ENCODE data around the gene AJM1. TPM values are rescaled to one million over a fixed set of nuclear protein-coding genes. Genes with fewer than 3 reads are reported as not detected.
A peak's percentile ranks its signal among the peaks of the same experiment; 100 is the strongest.

Gene AJM1
- total and polyA plus RNA-seq, 7 donors: 1.3 to 4.9 (median 2.0) TPM

GRCh38 chr9:136824496-136825225 is 17.6 kb upstream of the AJM1 start:
- H3K27me3 ChIP-seq (ENCODE audit: insufficient read depth in 3 of 3, low read length in 2 of 3): no peaks in the 10 kb centered on the region
- H3K9me3 ChIP-seq: no peaks in the 10 kb centered on the region
- no peak for DNase-seq
- intact Hi-C loops (cut with DNase I): no loop called here
- no peak overlapping the region for H3K4me3 ChIP-seq
- no peak for TF ChIP-seq CTCF (IDR thresholded peaks at IDR 0.05)
- no peak overlapping the region for H3K27ac ChIP-seq
- peaks cover 0 to 65% of the 10 kb centered on the region in 2 donors for H3K36me3 ChIP-seq (ENCODE audit: insufficient read depth in 1 of 2, low read depth in 1 of 2)
- no peak for ATAC-seq
- no peaks in the 10 kb centered on the region for H3K4me1 ChIP-seq
- 81 to 84% (median 82%) methylated on average over 19 to 21 of the region's 21 CpGs for WGBS, 3 donors

- Histone ChIP-seq H3K4me3 (no peak overlapping the region), H3K36me3 (ENCODE audit: insufficient read depth in 1 of 2, low read depth in 1 of 2) (peaks cover 0 to 74% of the 10 kb centered on the region in 2 donors), H3K9me3 (no peaks in the 10 kb centered on the region), H3K27me3 (ENCODE audit: insufficient read depth in 3 of 3, low read length in 2 of 3) (no peaks in the 10 kb centered on the region), H3K27ac (no peak overlapping the region), H3K4me1 (no peaks in the 10 kb centered on the region)
- ATAC-seq (no peak), DNase-seq (no peak)
- WGBS, 3 donors: 85 to 88% (median 87%) methylated on average over 42 to 44 of the region's 44 CpGs
- TF ChIP-seq CTCF (IDR thresholded peaks at IDR 0.05): no peak
- intact Hi-C loops (cut with DNase I): no loop called here
Measured at GRCh38 chr9:136825295-136826187, 16.7 kb upstream of the AJM1 start.

- TF ChIP-seq CTCF (IDR thresholded peaks at IDR 0.05): no peak
- 93 to 94% (median 93%) methylated on average over 14 to 17 of the region's 17 CpGs for WGBS, 3 donors
- H3K36me3 ChIP-seq (ENCODE audit: insufficient read depth in 1 of 2, low read depth in 1 of 2): peaks cover 0 to 77% of the 10 kb centered on the region in 2 donors
- no peak overlapping the region for H3K4me3 ChIP-seq
- H3K4me1 ChIP-seq: no peaks in the 10 kb centered on the region
- intact Hi-C loops (cut with DNase I): no loop called here
- no peaks in the 10 kb centered on the region for H3K27me3 ChIP-seq (ENCODE audit: insufficient read depth in 3 of 3, low read length in 2 of 3)
- no peak for DNase-seq
- H3K27ac ChIP-seq: no peak overlapping the region
- no peaks in the 10 kb centered on the region for H3K9me3 ChIP-seq
- ATAC-seq: peak in 1 of 4 donors; percentile 9
Measured at GRCh38 chr9:136826188-136826541, 16.1 kb upstream of the AJM1 start.

GRCh38 chr9:136826703-136827582 is 15.3 kb upstream of the AJM1 start:
- no peak overlapping the region for H3K27ac ChIP-seq
- DNase-seq: peak in 1 of 2 donors; percentile 51
- no peaks in the 10 kb centered on the region for H3K4me1 ChIP-seq
- H3K4me3 ChIP-seq: no peak overlapping the region
- H3K36me3 ChIP-seq (ENCODE audit: insufficient read depth in 1 of 2, low read depth in 1 of 2): peaks cover 0 to 85% of the 10 kb centered on the region in 2 donors
- TF ChIP-seq CTCF (IDR thresholded peaks at IDR 0.05): no peak
- H3K27me3 ChIP-seq (ENCODE audit: insufficient read depth in 3 of 3, low read length in 2 of 3): no peaks in the 10 kb centered on the region
- 88 to 90% (median 89%) methylated on average over 23 to 24 of the region's 24 CpGs for WGBS, 3 donors
- no peak for ATAC-seq
- no peaks in the 10 kb centered on the region for H3K9me3 ChIP-seq
- intact Hi-C loops (cut with DNase I): no loop called here
